Neuron (in vitro differentiated cells): ENCODE results near the gene INTU.
A peak's percentile ranks its signal among the peaks of the same experiment; 100 is the strongest.

Source experiments
- H2AFZ ChIP-seq: one replicate; pipeline ENCODE4 v1.6.1; 2013; ENCODE audit warnings: low read depth, mild to moderate bottlenecking, inconsistent platforms, low read length, moderate library complexity
- H3K27me3 ChIP-seq: one replicate; pipeline ENCODE4 v1.6.1; 2013; ENCODE audit warnings: low read length; ENCODE audit not compliant: insufficient read depth
- H3K36me3 ChIP-seq: one replicate; pipeline ENCODE4 v1.6.1; 2013; ENCODE audit warnings: low read length; ENCODE audit not compliant: insufficient read depth
- H3K4me1 ChIP-seq: one replicate; pipeline ENCODE4 v1.6.1; 2013; ENCODE audit warnings: low read length; ENCODE audit not compliant: insufficient read depth
- H3K4me3 ChIP-seq: 2 replicates; pipeline ENCODE4 v1.5.1; 2013; ENCODE audit warnings: mild to moderate bottlenecking, low read length, moderate library complexity
- H3K9me3 ChIP-seq: one replicate; pipeline ENCODE4 v1.6.1; 2013; ENCODE audit warnings: low read length

The INTU gene

GRCh38 chr4:127660284-127660885 lies 27.6 kb downstream of the INTU start:
- no peak overlapping the region for H3K4me3 ChIP-seq
- H3K9me3 ChIP-seq: peaks cover 11% of the 10 kb centered on the region
- peaks cover 36% of the 10 kb centered on the region for H3K36me3 ChIP-seq
- H2AFZ ChIP-seq: no peak overlapping the region
- no peaks in the 10 kb centered on the region for H3K27me3 ChIP-seq
- H3K4me1 ChIP-seq: peaks cover 8% of the 10 kb centered on the region

DNA sequence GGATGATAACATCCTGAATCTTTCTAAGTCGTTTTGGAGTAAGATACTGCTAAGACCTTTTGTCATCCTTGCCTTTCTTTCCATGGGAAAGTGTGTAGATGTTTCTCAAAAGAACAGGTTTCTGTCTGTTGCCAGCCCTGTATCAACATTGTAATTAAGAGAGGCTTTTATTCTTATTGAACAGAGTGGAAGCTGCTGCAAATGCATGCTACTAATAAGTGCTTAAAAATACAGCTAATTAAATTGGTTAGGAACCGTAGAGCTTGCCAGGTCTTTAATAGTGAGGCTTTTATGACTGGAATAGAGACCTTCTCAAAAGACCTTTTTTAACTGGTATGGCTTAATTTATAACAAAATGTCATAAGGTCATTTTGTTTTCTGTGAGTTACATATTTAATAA lies 34.4 kb downstream of the INTU start:
- Histone ChIP-seq H3K36me3 (peaks cover 14% of the 10 kb centered on the region), H3K9me3 (peaks cover 9% of the 10 kb centered on the region), H3K27me3 (no peaks in the 10 kb centered on the region), H3K4me3 (no peak overlapping the region), H3K4me1 (peaks cover 39% of the 10 kb centered on the region), H2AFZ (no peak overlapping the region)

DNA sequence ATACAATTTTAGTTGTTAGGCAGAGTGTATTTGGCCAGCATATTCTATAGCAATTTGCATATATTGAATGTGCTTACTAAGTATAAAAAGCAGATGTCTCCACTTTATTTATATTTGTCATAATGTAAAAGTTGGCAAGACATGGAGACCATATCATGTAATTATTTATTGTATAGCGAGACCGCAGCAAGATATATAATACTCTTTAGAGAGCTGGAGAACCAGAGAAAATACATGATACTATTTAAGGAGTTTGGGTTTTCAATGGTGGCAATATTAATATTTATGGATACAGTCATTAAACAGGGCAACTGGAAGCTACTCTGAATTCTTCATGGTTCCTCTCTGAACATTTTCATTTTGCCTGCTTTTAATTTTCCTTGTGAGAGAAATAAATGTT lies 35.0 kb downstream of the INTU start:
- H3K4me3 ChIP-seq: no peak overlapping the region
- no peaks in the 10 kb centered on the region for H3K27me3 ChIP-seq
- peaks cover 39% of the 10 kb centered on the region for H3K4me1 ChIP-seq
- H3K36me3 ChIP-seq: peaks cover 15% of the 10 kb centered on the region
- no peak overlapping the region for H2AFZ ChIP-seq
- H3K9me3 ChIP-seq: peaks cover 7% of the 10 kb centered on the region

DNA sequence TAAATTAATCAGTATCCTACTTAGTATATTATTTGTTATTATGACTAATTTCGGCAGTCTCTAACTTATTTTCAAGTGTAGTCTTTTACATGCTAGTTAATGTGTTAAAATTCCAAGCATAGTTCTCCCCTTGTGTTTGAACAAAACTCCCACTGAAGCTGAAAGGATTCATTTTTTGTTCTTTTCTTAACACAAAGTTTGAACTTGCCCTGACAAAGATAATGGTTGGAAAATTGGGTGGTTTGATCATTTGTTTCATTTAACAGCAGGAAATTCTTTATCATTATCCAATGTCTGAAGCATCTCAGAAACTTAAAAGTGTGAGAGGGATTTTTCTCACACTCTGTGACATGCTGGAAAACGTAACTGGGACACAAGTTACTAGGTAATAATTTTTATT lies 36.0 kb downstream of the INTU start:
- Histone ChIP-seq H3K27me3 (no peaks in the 10 kb centered on the region), H3K4me1 (peaks cover 39% of the 10 kb centered on the region), H2AFZ (no peak overlapping the region), H3K9me3 (peaks cover 5% of the 10 kb centered on the region), H3K36me3 (peaks cover 10% of the 10 kb centered on the region), H3K4me3 (no peak overlapping the region)

DNA sequence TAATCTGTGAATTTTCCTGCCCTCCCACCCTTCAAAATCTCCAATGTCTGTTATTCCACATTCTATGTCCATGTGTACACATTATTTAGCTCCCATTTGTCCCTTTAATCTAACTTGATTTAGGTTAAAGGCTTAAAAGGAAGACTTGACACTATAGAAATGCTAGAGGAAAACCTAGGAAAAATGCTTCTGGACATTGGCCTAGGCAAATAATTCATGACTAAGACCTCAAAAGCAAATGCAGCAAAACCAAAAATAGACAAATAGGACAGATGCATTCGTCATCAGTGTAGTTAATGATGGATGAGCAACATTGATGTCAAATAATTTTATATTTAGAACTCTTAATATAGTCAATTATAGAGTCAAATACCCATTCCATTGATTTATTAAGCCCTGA lies 36.9 kb downstream of the INTU start:
- Histone ChIP-seq H3K4me1 (peaks cover 39% of the 10 kb centered on the region), H3K9me3 (peaks cover 6% of the 10 kb centered on the region), H2AFZ (no peak overlapping the region), H3K36me3 (peaks cover 14% of the 10 kb centered on the region), H3K27me3 (no peaks in the 10 kb centered on the region), H3K4me3 (no peak overlapping the region)

DNA sequence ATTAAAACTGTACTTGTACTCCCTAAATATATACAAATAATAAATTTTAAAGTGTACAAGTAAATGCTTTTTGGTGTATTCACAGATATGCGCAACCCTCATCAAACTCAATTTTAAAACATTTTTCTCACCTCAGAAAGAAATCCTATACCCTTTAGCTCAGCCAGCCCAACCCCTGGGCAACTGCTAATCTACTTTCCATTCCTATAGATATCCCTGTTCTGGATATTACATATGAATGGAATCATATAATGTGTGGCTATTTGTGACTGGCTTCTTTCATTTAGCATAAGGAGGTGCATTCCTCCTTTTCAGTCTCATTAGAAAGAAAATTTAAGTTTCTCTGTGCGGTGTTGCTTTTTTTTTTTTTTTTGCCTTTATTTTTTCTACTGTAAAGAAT lies 39.4 kb downstream of the INTU start:
- Histone ChIP-seq H2AFZ (no peak overlapping the region), H3K4me1 (peaks cover 30% of the 10 kb centered on the region), H3K36me3 (peaks cover 30% of the 10 kb centered on the region), H3K9me3 (peaks cover 14% of the 10 kb centered on the region), H3K27me3 (no peaks in the 10 kb centered on the region), H3K4me3 (no peak overlapping the region)

GRCh38 chr4:127685292-127685691 lies 52.5 kb downstream of the INTU start:
- no peaks in the 10 kb centered on the region for H3K4me1 ChIP-seq
- H3K9me3 ChIP-seq: no peaks in the 10 kb centered on the region
- no peak overlapping the region for H3K4me3 ChIP-seq
- H2AFZ ChIP-seq: no peak overlapping the region
- no peaks in the 10 kb centered on the region for H3K27me3 ChIP-seq
- peaks cover 59% of the 10 kb centered on the region for H3K36me3 ChIP-seq

DNA sequence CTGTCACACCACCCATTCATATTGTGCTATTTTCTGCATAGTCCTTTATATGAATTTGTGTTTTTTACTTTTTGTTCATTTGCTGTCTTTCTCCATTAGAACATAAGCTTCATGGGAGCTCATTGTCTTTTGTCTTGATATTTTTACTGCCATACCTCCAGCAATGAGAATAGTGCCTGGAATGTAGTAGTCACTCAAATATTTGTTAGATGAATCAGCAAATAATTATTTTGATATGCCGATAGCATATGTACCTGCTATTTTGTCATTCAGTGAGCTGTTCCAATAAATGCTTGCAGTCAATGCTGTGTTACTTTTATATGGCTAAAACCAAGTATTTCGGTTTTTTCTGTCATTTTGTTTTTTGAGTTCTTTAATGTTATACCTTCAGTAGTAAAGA lies 53.9 kb downstream of the INTU start:
- peaks cover 66% of the 10 kb centered on the region for H3K36me3 ChIP-seq
- H3K27me3 ChIP-seq: no peaks in the 10 kb centered on the region
- H3K9me3 ChIP-seq: no peaks in the 10 kb centered on the region
- H3K4me1 ChIP-seq: no peaks in the 10 kb centered on the region
- no peak overlapping the region for H3K4me3 ChIP-seq
- H2AFZ ChIP-seq: no peak overlapping the region

DNA sequence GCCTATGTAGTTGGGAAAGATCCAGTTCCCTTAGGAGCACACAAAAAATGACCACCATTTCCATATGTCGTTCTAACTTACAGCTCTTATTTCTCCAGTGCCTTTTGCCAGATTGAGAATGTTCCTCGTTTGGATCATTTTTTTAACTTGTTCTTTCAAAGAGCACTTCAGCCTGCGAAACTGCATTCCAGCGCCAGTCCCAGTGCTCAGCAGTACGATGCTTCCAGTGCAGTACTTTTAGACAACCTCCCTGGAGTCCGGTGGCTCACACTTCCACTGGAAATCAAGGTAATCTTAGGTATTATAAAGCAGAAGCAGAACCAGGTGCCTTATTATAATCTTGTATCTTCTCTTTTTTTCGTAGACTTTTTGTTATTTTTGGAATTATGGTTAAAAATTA lies 54.8 kb downstream of the INTU start:
- Histone ChIP-seq H3K27me3 (no peaks in the 10 kb centered on the region), H2AFZ (no peak overlapping the region), H3K4me3 (no peak overlapping the region), H3K36me3 (peaks cover 66% of the 10 kb centered on the region), H3K9me3 (no peaks in the 10 kb centered on the region), H3K4me1 (no peaks in the 10 kb centered on the region)

DNA sequence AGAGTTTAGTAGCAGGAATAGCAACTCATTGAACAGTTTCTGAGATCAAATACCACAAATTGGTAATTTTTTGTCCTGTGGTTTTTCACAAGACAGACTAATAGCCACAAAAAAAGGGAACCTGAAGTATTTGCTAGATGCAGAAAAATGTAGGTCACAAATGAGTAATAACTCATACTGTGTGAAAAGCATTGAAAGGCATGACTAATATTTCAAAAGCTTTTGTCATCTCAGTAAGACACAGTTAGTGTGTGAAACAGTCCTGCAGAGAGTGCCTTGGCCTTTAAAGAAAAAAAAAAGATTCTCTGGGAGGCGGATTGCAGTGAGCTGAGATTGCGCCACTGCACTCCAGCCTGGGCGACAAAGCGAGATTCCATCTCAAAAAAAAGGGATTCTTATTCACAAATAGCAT lies 66.0 kb downstream of the INTU start:
- Histone ChIP-seq H3K4me1 (peaks cover 19% of the 10 kb centered on the region), H2AFZ (peak overlapping the region; percentile 54), H3K4me3 (peak overlapping the region; percentile 28), H3K36me3 (peaks cover 17% of the 10 kb centered on the region), H3K9me3 (peaks cover 14% of the 10 kb centered on the region), H3K27me3 (no peaks in the 10 kb centered on the region)

- Histone ChIP-seq H3K4me1 (no peaks in the 10 kb centered on the region), H2AFZ (no peak overlapping the region), H3K9me3 (peaks cover 17% of the 10 kb centered on the region), H3K4me3 (no peak overlapping the region), H3K36me3 (peaks cover 87% of the 10 kb centered on the region), H3K27me3 (no peaks in the 10 kb centered on the region)
Observed at GRCh38 chr4:127708985-127709384, 76.2 kb downstream of the INTU start.

DNA sequence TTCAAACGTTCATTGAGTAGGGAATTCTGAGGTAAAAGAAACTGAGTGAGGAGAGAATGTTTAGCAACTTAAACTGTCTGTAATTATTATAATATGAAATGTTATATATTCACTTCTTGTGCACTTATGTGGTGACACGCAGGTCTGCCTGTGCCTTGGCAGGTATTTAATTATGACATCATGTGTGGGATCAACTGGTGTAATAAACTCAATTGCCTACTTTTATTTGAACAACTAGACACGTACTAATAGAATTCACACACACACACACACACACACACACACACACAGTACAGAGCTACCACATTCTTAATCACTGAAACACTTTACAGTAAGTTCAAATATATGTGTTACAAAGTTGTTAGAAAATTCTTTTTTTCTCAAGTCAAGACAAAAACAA lies 76.7 kb downstream of the INTU start:
- Histone ChIP-seq H3K36me3 (peaks cover 84% of the 10 kb centered on the region), H2AFZ (no peak overlapping the region), H3K27me3 (no peaks in the 10 kb centered on the region), H3K4me1 (no peaks in the 10 kb centered on the region), H3K9me3 (peaks cover 17% of the 10 kb centered on the region), H3K4me3 (no peak overlapping the region)

DNA sequence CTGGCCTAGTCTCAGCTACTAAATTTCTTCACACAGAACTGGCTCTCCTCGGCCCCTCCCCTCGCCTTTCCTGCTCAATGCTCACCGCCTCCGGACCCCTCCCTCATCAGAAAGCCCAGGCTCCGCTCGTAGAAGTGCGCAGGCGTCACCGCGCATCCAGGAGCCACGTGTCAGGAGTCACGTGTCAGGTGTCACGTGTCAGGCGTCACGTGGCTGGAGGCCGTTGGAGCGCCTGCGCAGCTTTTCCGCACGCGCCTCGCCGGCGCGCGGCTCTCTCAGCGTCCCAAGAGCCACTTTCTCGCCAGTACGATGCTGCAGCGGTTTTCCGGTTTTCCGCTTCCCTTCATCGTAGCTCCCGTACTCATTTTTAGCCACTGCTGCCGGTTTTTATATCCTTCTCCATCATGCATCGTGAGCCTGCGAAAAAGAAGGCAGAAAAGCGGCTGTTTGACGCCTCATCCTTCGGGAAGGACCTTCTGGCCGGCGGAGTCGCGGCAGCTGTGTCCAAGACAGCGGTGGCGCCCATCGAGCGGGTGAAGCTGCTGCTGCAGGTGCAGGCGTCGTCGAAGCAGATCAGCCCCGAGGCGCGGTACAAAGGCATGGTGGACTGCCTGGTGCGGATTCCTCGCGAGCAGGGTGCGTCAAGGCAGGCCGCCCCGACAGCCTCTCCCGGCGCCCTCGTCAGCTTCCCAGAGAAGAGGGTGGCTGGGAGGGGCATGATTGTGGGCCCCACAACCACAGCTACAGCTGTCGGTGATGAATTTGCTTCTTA lies 97.6 kb downstream of the INTU start, which contains the start of gene SLC25A31:
Gene SLC25A31, plus strand, starts transcription at position 259 of the 772 bp plus-strand sequence. Its CDS starts 146 bp downstream, at position 405.
- Histone ChIP-seq H2AFZ (no peak within 1 kb of the TSS), H3K4me1 (no peaks in the 10 kb centered on the region), H3K4me3 (no peak within 1 kb of the TSS), H3K36me3 (no peaks in the 10 kb centered on the region), H3K27me3 (no peaks in the 10 kb centered on the region), H3K9me3 (peaks cover 4% of the 10 kb centered on the region)
